OCI-LY1 (cell line): ENCODE measurements around the gene SLC6A8.
"Not testable (repeated sequence)": the region's sequence is repeated elsewhere in the genome, so short reads cannot be mapped to it uniquely, and the experiment has no call there.

Experiments
- H2AFZ ChIP-seq: fragments of 200-600 bp; sonication (generic), shearing (Covaris generic); 2 replicates; pipeline ENCODE4 v1.6.0; 2014; ENCODE audit warnings: antibody characterized with exemption, mild to moderate bottlenecking, low read length
- H3F3A ChIP-seq: fragments of 200-600 bp; sonication (generic), shearing (Covaris generic); 2 replicates; pipeline ENCODE4 v1.6.0; 2014; ENCODE audit warnings: mild to moderate bottlenecking, antibody characterized with exemption, low read length, moderate library complexity; ENCODE audit not compliant: insufficient read depth
- H3K27ac ChIP-seq: fragments of 200-600 bp; sonication (generic); 2 replicates; pipeline ENCODE4 v1.5.1; 2014; ENCODE audit warnings: low read length, mixed run types, mild to moderate bottlenecking, low read depth; ENCODE audit not compliant: poor library complexity, severe bottlenecking
- H3K27me3 ChIP-seq: fragments of 200-600 bp; sonication (generic); 2 replicates; pipeline ENCODE4 v1.6.0; 2014; ENCODE audit warnings: antibody characterized with exemption, mild to moderate bottlenecking, low read length, moderate library complexity; ENCODE audit not compliant: insufficient read depth
- H3K36me3 ChIP-seq: fragments of 200-600 bp; sonication (generic); 2 replicates; pipeline ENCODE4 v1.6.1; 2014; ENCODE audit warnings: mild to moderate bottlenecking, antibody characterized with exemption, low read length, moderate library complexity, mixed read lengths; ENCODE audit not compliant: insufficient read depth
- H3K4me1 ChIP-seq: fragments of 200-600 bp; sonication (generic); 2 replicates; pipeline ENCODE4 v1.5.1; 2014; ENCODE audit warnings: mild to moderate bottlenecking, low read length, moderate library complexity; ENCODE audit not compliant: insufficient read depth, severe bottlenecking
- H3K4me2 ChIP-seq: fragments of 200-600 bp; sonication (generic), shearing (Covaris generic); 2 replicates; pipeline ENCODE4 v1.6.1; 2014; ENCODE audit warnings: low read length
- H3K4me3 ChIP-seq: fragments of 200-600 bp; sonication (generic); 2 replicates; pipeline ENCODE4 v1.5.1; 2014; ENCODE audit warnings: low read length, low read depth, mild to moderate bottlenecking, mixed read lengths; ENCODE audit not compliant: poor library complexity, severe bottlenecking
- H3K79me2 ChIP-seq: fragments of 200-600 bp; shearing (Covaris generic); 2 replicates; pipeline ENCODE4 v1.6.1; 2016; ENCODE audit warnings: mixed run types, low read length, mixed read lengths; ENCODE audit not compliant: insufficient read depth
- H3K9ac ChIP-seq: fragments of 200-600 bp; sonication (generic), shearing (Covaris generic); 2 replicates; pipeline ENCODE4 v1.6.1; 2014; ENCODE audit warnings: mild to moderate bottlenecking, low read length, mixed read lengths
- H3K9me2 ChIP-seq: fragments of 200-600 bp; sonication (generic), shearing (Covaris generic); 2 replicates; pipeline ENCODE4 v1.6.1; 2014; ENCODE audit warnings: low read depth, mild to moderate bottlenecking, low read length, mixed read lengths
- H3K9me3 ChIP-seq: fragments of 200-600 bp; shearing (Covaris generic); 2 replicates; pipeline ENCODE4 v1.6.1; 2014; ENCODE audit warnings: low read length, mixed read lengths
- H4K20me1 ChIP-seq: fragments of 200-600 bp; sonication (generic), shearing (Covaris generic); 2 replicates; pipeline ENCODE4 v1.6.0; 2016; ENCODE audit warnings: mild to moderate bottlenecking, low read length; ENCODE audit not compliant: insufficient read depth
- EZH2 ChIP-seq: fragments of 200-600 bp; sonication (generic), shearing (Covaris generic); IDR thresholded peaks from 2 replicates; pipeline ENCODE4 v1.8.0; 2017; ENCODE audit warnings: borderline replicate concordance, mixed run types, mild to moderate bottlenecking, antibody characterized with exemption, low read length, moderate library complexity, mixed read lengths
- TF ChIP-seq, protein P1 (sequence below): fragments of 200-600 bp; sonication (generic), shearing (Covaris generic); IDR thresholded peaks from 2 replicates; pipeline ENCODE4 v1.5.1; 2017; ENCODE audit warnings: mild to moderate bottlenecking, antibody characterized with exemption, low read length, moderate library complexity, mixed read lengths

The SLC6A8 gene

DNA sequence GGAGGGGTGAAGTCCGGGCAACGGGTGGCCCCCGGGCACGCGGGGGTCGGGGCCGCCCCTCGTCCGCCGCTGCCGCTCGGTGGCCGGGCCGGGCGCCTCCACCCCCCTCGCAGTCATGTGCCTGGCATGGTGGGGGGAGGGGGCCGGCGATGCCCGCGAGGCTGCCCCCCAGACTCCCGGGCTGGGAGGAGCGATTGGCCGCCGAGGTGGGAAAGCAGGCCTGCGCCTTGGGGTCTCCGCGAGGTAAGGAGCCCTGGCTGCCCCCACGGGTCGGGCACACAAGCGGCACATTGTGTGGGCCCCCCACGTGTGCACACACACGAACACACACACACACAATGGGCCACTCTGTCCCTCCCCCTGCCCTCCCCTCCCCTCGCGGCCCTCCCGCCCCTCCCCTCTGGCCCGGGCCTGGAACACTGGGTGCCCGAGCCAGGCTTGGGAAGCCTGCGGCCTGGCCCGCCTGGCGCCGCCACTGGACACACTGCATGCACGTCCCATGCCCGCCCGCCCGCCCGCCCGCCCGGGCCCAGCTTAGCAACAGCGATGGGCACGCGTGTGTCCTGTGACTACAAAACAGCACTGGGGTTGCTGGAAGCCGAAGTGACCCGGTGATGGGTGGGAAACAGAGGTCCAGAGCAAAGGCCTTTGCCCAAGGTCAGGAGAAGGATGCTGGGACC, 1.3 kb downstream of the SLC6A8 start:
- Histone ChIP-seq H3K27ac (no peak overlapping the region), H3K79me2 (no peaks in the 10 kb centered on the region), H3K4me1 (no peaks in the 10 kb centered on the region), H3K9me3 (no peaks in the 10 kb centered on the region), H3K4me2 (no peak overlapping the region), H3K4me3 (no peak overlapping the region), H3K9ac (no peak overlapping the region), H3K27me3 (no peaks in the 10 kb centered on the region), H2AFZ (no peak overlapping the region), H4K20me1 (no peaks in the 10 kb centered on the region), H3K9me2 (no peaks in the 10 kb centered on the region), H3F3A (no peaks in the 10 kb centered on the region), H3K36me3 (no peaks in the 10 kb centered on the region)
- TF ChIP-seq, protein P1, sequence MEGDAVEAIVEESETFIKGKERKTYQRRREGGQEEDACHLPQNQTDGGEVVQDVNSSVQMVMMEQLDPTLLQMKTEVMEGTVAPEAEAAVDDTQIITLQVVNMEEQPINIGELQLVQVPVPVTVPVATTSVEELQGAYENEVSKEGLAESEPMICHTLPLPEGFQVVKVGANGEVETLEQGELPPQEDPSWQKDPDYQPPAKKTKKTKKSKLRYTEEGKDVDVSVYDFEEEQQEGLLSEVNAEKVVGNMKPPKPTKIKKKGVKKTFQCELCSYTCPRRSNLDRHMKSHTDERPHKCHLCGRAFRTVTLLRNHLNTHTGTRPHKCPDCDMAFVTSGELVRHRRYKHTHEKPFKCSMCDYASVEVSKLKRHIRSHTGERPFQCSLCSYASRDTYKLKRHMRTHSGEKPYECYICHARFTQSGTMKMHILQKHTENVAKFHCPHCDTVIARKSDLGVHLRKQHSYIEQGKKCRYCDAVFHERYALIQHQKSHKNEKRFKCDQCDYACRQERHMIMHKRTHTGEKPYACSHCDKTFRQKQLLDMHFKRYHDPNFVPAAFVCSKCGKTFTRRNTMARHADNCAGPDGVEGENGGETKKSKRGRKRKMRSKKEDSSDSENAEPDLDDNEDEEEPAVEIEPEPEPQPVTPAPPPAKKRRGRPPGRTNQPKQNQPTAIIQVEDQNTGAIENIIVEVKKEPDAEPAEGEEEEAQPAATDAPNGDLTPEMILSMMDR: no peak
- no peak for TF ChIP-seq EZH2

DNA sequence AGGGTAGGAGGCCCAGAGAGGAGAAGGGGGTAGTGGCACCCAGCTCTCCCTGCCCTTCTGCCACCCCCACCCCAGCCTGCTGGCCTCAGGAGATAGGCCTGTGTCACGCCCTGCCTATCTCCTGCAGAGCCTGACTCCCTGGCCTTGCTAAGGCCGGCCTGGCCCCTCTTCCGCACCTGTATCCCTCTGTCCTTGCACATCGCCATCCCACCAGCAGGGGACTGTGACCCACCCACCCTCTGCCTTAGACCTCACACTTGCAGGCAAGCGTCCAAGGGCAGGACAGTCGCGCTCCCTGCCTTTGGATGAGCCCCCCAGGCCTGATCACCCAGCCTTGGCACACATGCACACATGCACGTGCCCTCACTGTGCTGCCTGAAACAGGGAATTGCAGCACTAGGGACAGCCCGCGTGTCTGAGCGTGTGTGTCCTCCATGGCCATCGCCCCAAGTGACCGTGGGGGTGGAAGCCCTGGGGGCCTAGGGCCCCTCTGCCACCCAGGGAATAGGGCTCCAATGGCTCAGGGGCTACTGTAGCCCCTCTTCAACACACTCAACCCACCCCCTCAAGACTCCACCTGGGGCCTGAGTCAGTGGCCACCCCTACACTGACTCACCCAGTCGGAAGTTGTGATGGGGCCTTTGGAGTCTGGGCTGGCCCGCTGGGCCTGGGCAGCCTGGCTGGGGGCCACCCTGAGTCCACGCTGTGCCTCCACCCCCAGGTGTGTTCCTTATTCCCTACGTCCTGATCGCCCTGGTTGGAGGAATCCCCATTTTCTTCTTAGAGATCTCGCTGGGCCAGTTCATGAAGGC, 2.1 kb downstream of the SLC6A8 start:
- Histone ChIP-seq H3K79me2 (no peaks in the 10 kb centered on the region), H3K27ac (no peak overlapping the region), H4K20me1 (no peaks in the 10 kb centered on the region), H2AFZ (no peak overlapping the region), H3K9me3 (no peaks in the 10 kb centered on the region), H3K4me1 (no peaks in the 10 kb centered on the region), H3K9ac (no peak overlapping the region), H3K4me3 (no peak overlapping the region), H3K4me2 (no peak overlapping the region), H3K27me3 (no peaks in the 10 kb centered on the region), H3K36me3 (no peaks in the 10 kb centered on the region), H3K9me2 (no peaks in the 10 kb centered on the region), H3F3A (no peaks in the 10 kb centered on the region)
- TF ChIP-seq, protein P1: no peak
- TF ChIP-seq EZH2: no peak

DNA sequence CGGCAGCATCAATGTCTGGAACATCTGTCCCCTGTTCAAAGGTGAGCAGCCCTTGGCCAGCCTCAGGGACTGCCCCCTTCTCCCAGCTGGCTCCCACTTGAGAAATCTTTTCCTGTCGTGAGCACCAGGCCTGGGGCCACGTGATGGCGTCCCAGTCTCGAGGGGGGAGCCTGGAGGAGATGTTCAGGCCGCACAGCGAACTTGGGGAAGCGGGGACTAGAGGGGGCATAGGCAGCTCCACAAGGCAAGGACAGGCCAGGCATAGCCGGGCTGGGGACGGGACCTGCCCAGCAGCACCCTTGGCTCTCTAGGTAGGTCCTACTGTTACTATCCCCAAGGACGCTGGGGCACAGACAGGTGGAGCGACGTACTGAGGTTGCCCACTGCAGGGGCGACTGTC, 2.7 kb downstream of the SLC6A8 start:
- TF ChIP-seq, protein P1: no peak
- TF ChIP-seq EZH2: no peak
- H3K79me2 ChIP-seq: no peaks in the 10 kb centered on the region
- no peaks in the 10 kb centered on the region for H3K4me1 ChIP-seq
- no peak overlapping the region for H3K27ac ChIP-seq
- no peaks in the 10 kb centered on the region for H3K9me3 ChIP-seq
- no peaks in the 10 kb centered on the region for H3K9me2 ChIP-seq
- no peak overlapping the region for H3K9ac ChIP-seq
- no peak overlapping the region for H3K4me2 ChIP-seq
- no peaks in the 10 kb centered on the region for H3K36me3 ChIP-seq
- H2AFZ ChIP-seq: no peak overlapping the region
- H3K4me3 ChIP-seq: no peak overlapping the region
- H3F3A ChIP-seq: no peaks in the 10 kb centered on the region
- H4K20me1 ChIP-seq: no peaks in the 10 kb centered on the region
- H3K27me3 ChIP-seq: no peaks in the 10 kb centered on the region

DNA sequence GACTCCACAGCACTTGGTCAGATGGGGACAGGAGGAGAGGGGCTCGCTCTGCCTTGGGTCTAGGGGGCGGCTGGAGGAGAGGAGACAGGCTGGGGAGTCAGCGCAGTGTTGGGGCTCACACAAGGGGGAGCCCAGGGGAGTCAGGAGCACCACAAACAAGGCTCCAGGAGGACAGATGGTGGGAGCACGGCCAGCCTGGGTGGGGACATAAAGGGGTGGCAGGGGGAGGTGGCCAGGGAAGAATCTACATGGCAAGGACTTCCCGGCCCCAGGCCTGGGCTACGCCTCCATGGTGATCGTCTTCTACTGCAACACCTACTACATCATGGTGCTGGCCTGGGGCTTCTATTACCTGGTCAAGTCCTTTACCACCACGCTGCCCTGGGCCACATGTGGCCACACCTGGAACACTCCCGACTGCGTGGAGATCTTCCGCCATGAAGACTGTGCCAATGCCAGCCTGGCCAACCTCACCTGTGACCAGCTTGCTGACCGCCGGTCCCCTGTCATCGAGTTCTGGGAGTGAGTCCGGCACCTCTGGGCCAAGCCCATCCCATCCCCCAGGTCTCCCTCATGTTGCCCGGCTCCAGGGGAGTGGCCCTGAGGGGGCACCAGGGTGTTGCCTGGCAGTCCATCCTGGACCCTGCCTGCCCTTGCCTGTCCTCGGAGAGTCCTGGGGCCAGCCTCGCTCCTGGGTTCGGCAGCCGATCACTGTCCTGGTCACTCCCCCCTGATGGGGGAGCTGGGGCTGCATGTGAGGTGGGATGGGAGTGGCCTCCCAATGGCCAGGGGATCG, 3.5 kb downstream of the SLC6A8 start:
- H2AFZ ChIP-seq, H3K4me2 ChIP-seq, H3K27ac ChIP-seq, H3K9me2 ChIP-seq, H3K4me1 ChIP-seq, H3K9ac ChIP-seq, H3K9me3 ChIP-seq, H3K27me3 ChIP-seq, H3K4me3 ChIP-seq, H3F3A ChIP-seq, H3K79me2 ChIP-seq, H3K36me3 ChIP-seq, H4K20me1 ChIP-seq: not testable (repeated sequence)
